GM12891 (cell line): ENCODE measurements around the gene GLRX5.
A peak's percentile ranks its signal among the peaks of the same experiment; 100 is the strongest.

Source experiments
- DNase-seq: peaks from one replicate; pipeline ENCODE4 v3.0.0; 2011; ENCODE audit warnings: low spot score; ENCODE audit not compliant: insufficient read length
- FAIRE-seq: peaks from 2 replicates; lab custom pipeline; 2011; peaks lifted over from hg19 to GRCh38; lab: Jason Lieb, UNC
- PAX5 ChIP-seq: IDR thresholded peaks from 2 replicates; pipeline ENCODE4 v1.6.1; 2011; ENCODE audit warnings: low read length, moderate library complexity, mild to moderate bottlenecking; ENCODE audit not compliant: insufficient read depth, severe bottlenecking
- POLR2A ChIP-seq: IDR thresholded peaks from 2 replicates; pipeline ENCODE4 v1.6.1; 2011; ENCODE audit warnings: low read depth, low read length, control low read depth
- POLR2AphosphoS5 ChIP-seq: IDR thresholded peaks from 2 replicates; pipeline ENCODE4 v1.6.1; 2011; ENCODE audit warnings: low read depth, low read length, control low read depth
- POU2F2 ChIP-seq: IDR thresholded peaks from 2 replicates; pipeline ENCODE4 v1.6.1; 2011; ENCODE audit warnings: low read depth, mild to moderate bottlenecking, control low read depth, low read length, moderate library complexity
- SPI1 ChIP-seq: IDR thresholded peaks from 2 replicates; pipeline ENCODE4 v1.6.1; 2011; ENCODE audit warnings: low read depth, low read length, control low read depth
- TAF1 ChIP-seq: IDR thresholded peaks from 2 replicates; pipeline ENCODE4 v1.6.1; 2011; ENCODE audit warnings: low read depth, low read length, control low read depth

Gene GLRX5

DNA sequence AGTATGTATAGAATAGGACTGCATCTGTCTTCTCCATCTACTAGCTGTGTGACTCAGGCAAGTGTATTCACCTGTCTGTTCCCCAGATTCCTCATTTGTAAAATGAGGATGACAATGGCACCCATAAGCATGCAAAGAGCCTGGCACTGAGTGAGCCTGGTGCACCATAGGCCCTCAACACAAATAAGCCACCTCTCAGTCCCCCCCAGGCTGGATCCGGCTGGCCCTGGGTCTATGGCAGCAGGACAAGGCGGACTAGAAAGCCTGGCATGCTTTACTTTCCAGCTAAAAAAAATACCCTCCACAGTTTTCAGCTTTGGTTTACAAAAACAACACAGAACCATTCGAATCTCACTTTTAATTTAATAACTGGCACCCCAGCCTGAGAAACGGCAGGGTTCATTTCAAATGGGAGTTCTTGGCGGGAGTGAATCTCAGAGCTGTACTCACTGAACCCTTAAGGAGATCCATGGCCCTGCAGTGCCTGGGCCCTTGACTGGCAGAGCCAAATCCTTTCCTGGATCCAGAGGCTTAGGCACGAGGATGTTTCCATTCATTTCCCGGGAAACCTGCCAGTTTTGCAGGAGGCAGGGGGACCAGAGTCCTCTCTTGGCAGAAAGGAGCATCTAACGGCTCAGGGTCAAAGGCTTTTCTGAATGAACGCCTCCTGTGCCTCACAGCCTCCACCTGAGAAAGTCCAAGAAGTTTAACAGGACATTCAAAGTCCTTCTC lies 36.1 kb upstream of the GLRX5 start:
- FAIRE-seq = no peak
- TF ChIP-seq TAF1 (no peak), POLR2AphosphoS5 (no peak), POU2F2 (no peak), SPI1 (no peak), POLR2A (no peak), PAX5 (no peak)
- no peak for DNase-seq

DNA sequence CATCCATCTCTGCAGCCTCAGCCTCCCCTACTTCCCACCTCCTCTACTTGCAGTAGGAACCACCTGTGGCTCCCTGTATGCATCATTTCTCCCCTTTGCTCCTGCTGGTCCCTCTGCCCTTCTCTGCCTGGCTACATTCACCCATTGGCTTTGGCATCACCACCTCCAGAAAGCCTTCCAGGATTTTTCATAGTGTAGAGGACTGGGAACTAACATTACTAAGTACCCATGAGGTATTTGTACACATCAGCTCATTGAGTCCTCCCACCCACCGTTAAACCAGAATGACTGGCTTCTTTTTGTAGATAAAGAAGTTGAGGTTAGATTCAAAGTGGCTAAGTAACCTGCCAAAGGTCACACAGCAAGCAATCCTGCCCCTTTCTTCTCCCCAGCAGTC lies 35.5 kb upstream of the GLRX5 start:
- TF ChIP-seq SPI1 = no peak
- TF ChIP-seq TAF1 = no peak
- TF ChIP-seq PAX5 = no peak
- TF ChIP-seq POU2F2 = no peak
- no peak for TF ChIP-seq POLR2A
- FAIRE-seq = no peak

GRCh38 chr14:95500201-95500681 lies 34.6 kb upstream of the GLRX5 start:
- no peak for TF ChIP-seq PAX5
- TF ChIP-seq POU2F2 = no peak
- no peak for TF ChIP-seq TAF1
- TF ChIP-seq POLR2AphosphoS5 = no peak
- no peak for TF ChIP-seq POLR2A
- TF ChIP-seq SPI1 = no peak
- no peak for DNase-seq
- no peak for FAIRE-seq

More for the DNA sequence above, 35.5 kb upstream of the GLRX5 start:
- DNase-seq = no peak

DNA sequence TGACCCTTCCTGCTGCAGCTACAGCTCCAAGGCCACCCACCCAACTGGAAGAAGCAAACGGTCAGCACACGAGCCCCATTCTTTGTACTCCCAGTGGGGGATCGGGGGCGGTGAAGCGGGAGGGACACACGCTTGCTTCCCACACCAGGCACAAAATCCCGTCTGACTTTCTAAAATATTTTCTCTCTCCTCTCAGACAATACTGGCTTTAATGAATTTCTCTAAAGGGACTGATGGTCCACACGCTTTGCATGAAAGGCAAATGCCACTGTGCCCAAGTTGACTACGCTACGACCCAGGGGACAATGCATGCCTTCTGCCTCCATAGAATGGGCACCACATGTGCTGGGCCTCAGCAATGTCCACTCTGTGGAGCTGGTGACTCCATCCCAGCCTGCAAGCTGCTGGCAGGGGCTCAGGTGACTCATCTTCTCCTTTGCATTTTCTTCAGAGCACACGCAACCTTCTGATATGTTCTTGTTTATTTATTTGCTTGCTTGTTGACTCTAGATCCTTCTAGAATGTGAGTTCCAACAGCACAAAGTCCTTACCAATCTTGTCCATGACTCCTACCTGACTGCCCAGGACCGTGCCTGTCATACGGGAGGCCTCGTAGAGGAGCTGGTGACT lies 34.0 kb upstream of the GLRX5 start:
- DNase-seq = no peak
- FAIRE-seq = no peak
- TF ChIP-seq TAF1 = no peak
- TF ChIP-seq SPI1 = no peak
- TF ChIP-seq POLR2A = no peak
- TF ChIP-seq POU2F2 = no peak
- TF ChIP-seq PAX5 = no peak
- no peak for TF ChIP-seq POLR2AphosphoS5

DNA sequence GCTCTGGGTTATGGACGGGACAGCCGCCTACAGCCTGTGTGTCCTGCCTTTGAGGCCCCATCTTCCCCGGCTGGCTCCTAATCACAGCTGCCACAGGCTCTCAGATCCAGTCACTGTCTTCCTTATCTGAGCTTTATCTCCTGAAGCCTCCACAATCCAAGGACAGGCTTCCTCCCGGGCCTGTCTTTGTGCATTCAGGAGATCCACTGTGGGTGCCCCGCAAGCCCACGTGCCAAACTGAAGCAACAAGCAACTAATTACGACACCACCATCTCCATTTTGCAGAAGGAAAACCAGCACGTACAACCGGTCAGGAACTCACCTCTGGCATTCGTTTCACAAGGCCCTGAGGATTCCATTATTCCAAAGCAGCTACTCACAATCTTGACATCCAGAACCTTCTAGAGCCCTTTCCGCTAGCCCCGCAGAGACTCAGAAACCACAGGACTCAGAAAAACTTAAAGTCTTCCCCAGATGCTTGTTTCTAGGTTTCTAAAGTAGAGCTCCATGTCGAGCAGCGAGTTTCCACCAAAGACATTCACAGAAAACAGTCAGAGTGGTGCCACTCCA lies 32.4 kb upstream of the GLRX5 start:
- DNase-seq (no peak), FAIRE-seq (no peak)
- TF ChIP-seq SPI1 (no peak), POLR2AphosphoS5 (no peak), POU2F2 (no peak)

GRCh38 chr14:95503365-95504134 lies 31.3 kb upstream of the GLRX5 start:
- DNase-seq (no peak), FAIRE-seq (peak; percentile 91)
- TF ChIP-seq POU2F2 = no peak
- TF ChIP-seq TAF1 = no peak
- no peak for TF ChIP-seq SPI1
- TF ChIP-seq PAX5 = no peak
- TF ChIP-seq POLR2AphosphoS5 = no peak
- TF ChIP-seq POLR2A = no peak

DNA sequence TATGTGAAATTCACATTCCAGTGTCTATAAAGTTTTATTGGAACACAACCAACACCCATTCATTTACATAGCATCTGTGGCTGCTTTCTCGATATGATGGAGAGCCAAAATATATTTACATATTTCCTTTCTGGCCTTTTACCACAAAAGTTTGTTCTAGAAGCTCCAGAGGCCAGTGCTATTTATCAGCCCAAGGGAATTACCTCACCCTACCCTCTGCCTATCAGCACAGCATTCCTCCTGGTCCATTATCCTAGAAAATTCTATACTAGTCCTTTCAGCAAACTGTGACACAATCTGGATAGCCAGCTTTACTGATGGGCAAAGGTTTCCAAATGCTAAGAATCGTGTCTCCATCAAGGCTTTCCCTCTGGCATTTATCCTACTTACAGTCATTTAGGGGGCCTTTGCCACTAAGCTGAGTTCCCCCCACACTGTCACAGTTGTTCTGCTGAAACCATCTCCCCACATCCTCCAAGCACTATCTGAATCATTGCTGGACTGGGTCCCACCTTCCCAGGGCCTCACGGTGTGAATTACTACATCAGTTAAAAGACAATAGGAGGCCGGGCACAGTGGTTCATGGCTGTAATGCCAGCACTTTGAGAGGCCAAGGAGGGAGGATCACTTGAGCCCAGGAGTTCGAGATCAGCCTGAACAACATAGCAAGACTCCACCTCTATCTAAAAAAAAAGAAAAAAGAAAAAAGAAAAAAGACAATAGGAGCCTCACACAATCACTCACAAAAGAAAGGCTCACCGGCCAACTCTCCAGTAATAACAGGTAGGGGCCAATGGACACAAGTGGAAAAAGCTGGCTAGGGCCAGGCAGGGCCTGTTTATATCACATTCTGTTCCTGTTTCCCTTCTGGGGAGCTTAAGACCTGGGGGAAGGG lies 30.5 kb upstream of the GLRX5 start:
- TF ChIP-seq POU2F2 (0 out of 2 replicates have a peak, but pooled peaks have one; percentile 67), POLR2A (no peak)
- FAIRE-seq = peak; percentile 59

GRCh38 chr14:95505030-95505589 lies 29.7 kb upstream of the GLRX5 start:
- TF ChIP-seq POU2F2 (no peak), PAX5 (no peak), POLR2A (no peak), TAF1 (no peak), POLR2AphosphoS5 (no peak), SPI1 (no peak)
- DNase-seq (no peak), FAIRE-seq (peak; percentile 57)

More for the DNA sequence above, 30.5 kb upstream of the GLRX5 start:
- DNase-seq = no peak
